Lower leg skin (tissue), 4 donors: ENCODE measurements around the gene LOXL4. TPM values are rescaled to one million over a fixed set of nuclear protein-coding genes. Genes with fewer than 3 reads are reported as not detected.
"Not testable (repeated sequence)": the region's sequence is repeated elsewhere in the genome, so short reads cannot be mapped to it uniquely, and the experiment has no call there.

ENCODE experiments used
- DNase-seq, 2 donors: peaks; one replicate each; pipeline ENCODE4 v3.0.0-alpha.2; 2019; ENCODE audit warnings: low spot score in 2 of 2
- H3K4me3 ChIP-seq: fragments of 200-600 bp; sonication (generic); 2 replicates; pipeline ENCODE4 v1.5.1; 2017; ENCODE audit warnings: mild to moderate bottlenecking, low read depth; ENCODE audit not compliant: poor library complexity, severe bottlenecking
- CTCF ChIP-seq, 3 donors: fragments of 450-650 bp; IDR thresholded peaks; one replicate each; pipeline ENCODE4 v1.5.1; 2016; ENCODE audit warnings: antibody characterized with exemption in 3 of 3, mild to moderate bottlenecking in 3 of 3, moderate library complexity in 2 of 3
- POLR2A ChIP-seq, 2 donors: fragments of 450-650 bp; IDR thresholded peaks; one replicate each; pipeline ENCODE4 v1.6.1; 2016 to 2017; ENCODE audit warnings: antibody characterized with exemption in 2 of 2, mild to moderate bottlenecking in 1 of 2, moderate library complexity in 1 of 2
- WGBS, 2 donors: methylation state at CpG; one replicate each; pipeline ENCODE4 v1.1.5; 2018; 5-methylcytosine and 5-hydroxymethylcytosine counted together
- intact Hi-C: fragments of 100-400 bp; cut with DNase I; formaldehyde crosslinking; loops from one replicate; pipeline ENCODE4 v1.15.0; 2023; ENCODE audit warnings: low total_unique reads
- total RNA-seq, 4 donors: library from RNA; depleted of rRNA; stranded (reverse); fragments of >200 nt; gene quantifications; one replicate each; pipeline ENCODE4 v1.1.0, GENCODE V29; 2016

The LOXL4 gene
- total RNA-seq, 4 donors from 2014 or later: 1.7 to 4.0 (median 2.3) TPM

GRCh38 chr10:98238391-98238790, 29.6 kb downstream of the LOXL4 start:
- H3K4me3 ChIP-seq: no peak overlapping the region
- 92 to 94% methylated on average over 1 of the region's 1 CpG for WGBS, 2 donors
- intact Hi-C loops: no loop called here
- no peak for DNase-seq
- TF ChIP-seq POLR2A (IDR thresholded peaks at IDR 0.05) (no peak), CTCF (IDR thresholded peaks at IDR 0.05) (no peak)

- 92 to 93% methylated on average over 5 of the region's 5 CpGs for WGBS, 2 donors
- no peak for DNase-seq
These were observed 31.1 kb downstream of the LOXL4 start for GRCh38 chr10:98236862-98237261.

GRCh38 chr10:98235846-98236245, 32.1 kb downstream of the LOXL4 start:
- WGBS, 2 donors: 42 to 45% methylated on average over 5 of the region's 5 CpGs
- no peak for DNase-seq
- intact Hi-C loops: no loop called here
- TF ChIP-seq CTCF (IDR thresholded peaks at IDR 0.05) (no peak), POLR2A (IDR thresholded peaks at IDR 0.05) (no peak)
- no peak overlapping the region for H3K4me3 ChIP-seq

More at GRCh38 chr10:98236862-98237261, 31.1 kb downstream of the LOXL4 start:
- no peak for TF ChIP-seq CTCF (IDR thresholded peaks at IDR 0.05)
- no peak for TF ChIP-seq POLR2A (IDR thresholded peaks at IDR 0.05)
- H3K4me3 ChIP-seq: no peak overlapping the region
- intact Hi-C loops: no loop called here

DNA sequence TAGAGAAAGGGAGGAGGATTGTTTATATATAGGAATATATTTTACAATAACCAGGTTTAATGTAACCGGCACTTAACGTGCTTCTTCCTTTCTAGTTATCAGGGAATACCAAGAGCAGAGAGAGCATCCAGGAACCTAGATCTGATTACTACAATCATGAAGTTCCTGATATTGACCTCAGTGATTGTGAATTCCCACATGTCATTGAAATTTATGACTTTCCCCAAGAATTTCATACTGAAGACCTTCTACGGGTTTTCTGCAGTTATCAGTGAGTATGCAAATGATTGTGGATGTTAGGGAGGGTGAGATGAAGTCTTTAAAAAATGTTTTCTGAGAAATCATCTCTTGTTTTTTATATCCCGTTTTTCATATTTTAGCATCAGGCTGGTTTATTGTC, 36.6 kb downstream of the LOXL4 start:
- no peak for DNase-seq
- 94% methylated on average over 4 of the region's 4 CpGs for WGBS, 2 donors
- intact Hi-C loops: no loop called here
- H3K4me3 ChIP-seq: no peak overlapping the region
- TF ChIP-seq CTCF (IDR thresholded peaks at IDR 0.05) (no peak), POLR2A (IDR thresholded peaks at IDR 0.05) (no peak)

DNA sequence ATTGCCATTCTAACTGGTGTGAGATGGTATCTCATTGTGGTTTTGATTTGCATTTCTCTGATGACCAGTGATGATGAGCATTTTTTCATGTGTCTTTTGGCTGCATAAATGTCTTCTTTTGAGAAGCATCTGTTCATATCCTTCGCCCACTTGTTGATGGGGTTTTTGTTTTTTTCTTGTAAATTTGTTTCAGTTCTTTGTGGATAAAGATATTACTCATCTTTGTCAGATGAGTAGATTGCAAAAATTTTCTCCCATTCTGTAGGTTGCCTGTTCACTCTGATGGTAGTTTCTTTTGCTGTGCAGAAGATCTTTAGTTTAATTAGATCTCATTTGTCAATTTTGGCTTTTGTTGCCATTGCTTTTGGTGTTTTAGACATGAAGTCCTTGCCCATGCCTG, 39.7 kb downstream of the LOXL4 start:
- WGBS, 2 donors: 97 to 100% methylated on average over 1 of the region's 1 CpG
- intact Hi-C loops, DNase-seq, H3K4me3 ChIP-seq: not testable (repeated sequence)

DNA sequence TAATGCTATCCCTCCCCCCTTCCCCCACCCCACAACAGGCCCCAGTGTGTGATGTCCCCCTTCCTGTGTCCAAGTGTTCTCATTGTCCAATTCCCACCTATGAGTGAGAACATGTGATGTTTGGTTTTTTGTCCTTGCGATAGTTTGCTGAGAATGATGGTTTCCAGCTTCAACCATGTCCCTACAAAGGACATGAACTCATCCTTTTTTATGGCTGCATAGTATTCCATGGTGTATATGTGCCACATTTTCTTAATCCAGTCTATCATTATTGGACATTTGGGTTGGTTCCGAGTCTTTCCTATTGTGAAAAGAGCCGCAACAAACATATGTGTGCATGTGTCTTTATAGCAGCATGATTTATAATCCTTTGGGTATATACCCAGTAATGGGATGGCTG, 40.3 kb downstream of the LOXL4 start:
- DNase-seq, H3K4me3 ChIP-seq, intact Hi-C loops: not testable (repeated sequence)
- 98 to 99% methylated on average over 3 of the region's 3 CpGs for WGBS, 2 donors

DNA sequence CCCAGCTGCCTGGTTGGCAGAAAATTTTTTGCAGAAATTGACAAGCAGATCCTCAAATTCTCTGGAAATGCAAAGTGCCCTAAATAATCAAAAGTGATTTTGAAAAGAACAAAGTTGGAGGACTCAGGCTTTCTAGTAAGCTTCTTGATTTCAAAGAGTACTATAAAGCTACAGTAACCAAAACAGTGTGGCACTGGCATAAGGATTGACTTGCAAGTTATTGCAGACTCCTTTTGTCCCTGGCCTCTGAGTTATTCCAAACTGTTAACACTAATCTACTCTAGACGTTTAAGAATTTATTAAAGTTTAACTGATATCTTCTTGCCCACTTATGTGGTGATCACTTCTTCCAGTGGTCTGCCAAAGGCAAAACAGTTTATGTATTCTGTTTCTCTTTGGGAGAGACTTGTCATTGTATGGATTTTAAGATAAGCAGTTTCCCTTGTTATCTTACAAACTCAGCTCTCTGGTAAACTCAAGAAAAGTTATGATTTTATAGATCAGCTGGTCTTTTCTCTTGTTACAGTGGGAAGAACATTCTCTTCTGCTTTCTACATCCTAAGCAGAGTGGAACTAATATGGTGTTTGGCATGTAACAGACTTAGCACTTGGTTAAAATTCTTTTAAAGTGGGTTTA, 41.4 kb downstream of the LOXL4 start:
- no peak overlapping the region for H3K4me3 ChIP-seq
- no peak for TF ChIP-seq CTCF (IDR thresholded peaks at IDR 0.05)
- DNase-seq: no peak
- WGBS, 2 donors: 85 to 94% methylated on average over 1 of the region's 1 CpG
- intact Hi-C loops: no loop called here
